Ishikawa (cell line): ENCODE results near the gene PAM16.

Experiments
- CEBPB ChIP-seq: IDR thresholded peaks from 2 replicates; pipeline ENCODE4 v1.6.1; 2012
- CREB1 ChIP-seq: IDR thresholded peaks from 2 replicates; pipeline ENCODE4 v1.6.1; 2012; ENCODE audit warnings: low read depth
- EGR1 ChIP-seq: IDR thresholded peaks from 2 replicates; pipeline ENCODE4 v1.6.1; 2012
- EP300 ChIP-seq: IDR thresholded peaks from 2 replicates; pipeline ENCODE4 v1.6.1; 2012; ENCODE audit warnings: borderline replicate concordance
- FOXM1 ChIP-seq: IDR thresholded peaks from 2 replicates; pipeline ENCODE4 v1.6.1; 2012; ENCODE audit warnings: low read depth, borderline replicate concordance
- RAD21 ChIP-seq: IDR thresholded peaks from 2 replicates; pipeline ENCODE4 v1.6.1; 2012; ENCODE audit warnings: low read depth
- TAF1 ChIP-seq: IDR thresholded peaks from 2 replicates; pipeline ENCODE4 v1.6.1; 2012; ENCODE audit warnings: low read depth, mild to moderate bottlenecking
- ZBTB7A ChIP-seq: IDR thresholded peaks from 2 replicates; pipeline ENCODE4 v1.6.1; 2012; ENCODE audit warnings: low read depth
- TF ChIP-seq, protein P1 (sequence below): IDR thresholded peaks from 2 replicates; pipeline ENCODE4 v1.6.1; 2012
- TF ChIP-seq, protein P2 (sequence below): IDR thresholded peaks from 2 replicates; pipeline ENCODE4 v1.6.1; 2012; ENCODE audit warnings: low read depth, mild to moderate bottlenecking

DNA sequence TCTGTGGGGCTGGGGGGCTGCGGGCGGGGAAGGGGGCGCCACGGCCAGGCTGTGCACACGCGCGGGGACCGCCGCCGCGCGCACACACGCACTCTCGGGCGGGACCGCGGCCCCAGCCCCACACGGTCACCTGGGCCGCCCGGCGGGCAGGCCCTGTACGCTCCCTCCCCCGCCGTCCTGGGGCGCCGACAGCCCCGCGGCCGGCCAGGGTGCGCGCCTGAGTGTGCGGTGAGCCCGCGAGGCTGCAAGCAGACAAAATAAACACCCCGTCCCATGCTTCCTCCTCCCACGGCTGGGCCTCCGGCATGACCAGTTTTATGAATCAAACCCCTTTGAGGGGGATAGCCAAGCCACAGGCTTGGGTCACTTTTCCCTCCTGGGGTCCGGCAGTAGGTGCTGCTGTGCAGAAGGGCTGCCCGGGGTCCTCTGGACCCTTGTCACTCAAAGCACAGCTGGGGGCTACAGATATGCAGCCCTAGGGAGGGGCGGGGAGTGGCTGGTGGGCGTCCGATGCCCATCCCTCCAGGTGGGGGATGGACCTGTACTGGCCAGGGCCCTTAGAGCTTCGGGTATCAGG lies 21.0 kb upstream of the PAM16 start:
- TF ChIP-seq CEBPB (no peak), FOXM1 (no peak), TAF1 (no peak), RAD21 (no peak), EP300 (no peak), CREB1 (no peak), ZBTB7A (no peak), EGR1 (no peak)
- TF ChIP-seq, protein P1, sequence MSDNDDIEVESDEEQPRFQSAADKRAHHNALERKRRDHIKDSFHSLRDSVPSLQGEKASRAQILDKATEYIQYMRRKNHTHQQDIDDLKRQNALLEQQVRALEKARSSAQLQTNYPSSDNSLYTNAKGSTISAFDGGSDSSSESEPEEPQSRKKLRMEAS, result peak; percentile 17; the same call in 1 of the 2 replicates
- TF ChIP-seq, protein P2, sequence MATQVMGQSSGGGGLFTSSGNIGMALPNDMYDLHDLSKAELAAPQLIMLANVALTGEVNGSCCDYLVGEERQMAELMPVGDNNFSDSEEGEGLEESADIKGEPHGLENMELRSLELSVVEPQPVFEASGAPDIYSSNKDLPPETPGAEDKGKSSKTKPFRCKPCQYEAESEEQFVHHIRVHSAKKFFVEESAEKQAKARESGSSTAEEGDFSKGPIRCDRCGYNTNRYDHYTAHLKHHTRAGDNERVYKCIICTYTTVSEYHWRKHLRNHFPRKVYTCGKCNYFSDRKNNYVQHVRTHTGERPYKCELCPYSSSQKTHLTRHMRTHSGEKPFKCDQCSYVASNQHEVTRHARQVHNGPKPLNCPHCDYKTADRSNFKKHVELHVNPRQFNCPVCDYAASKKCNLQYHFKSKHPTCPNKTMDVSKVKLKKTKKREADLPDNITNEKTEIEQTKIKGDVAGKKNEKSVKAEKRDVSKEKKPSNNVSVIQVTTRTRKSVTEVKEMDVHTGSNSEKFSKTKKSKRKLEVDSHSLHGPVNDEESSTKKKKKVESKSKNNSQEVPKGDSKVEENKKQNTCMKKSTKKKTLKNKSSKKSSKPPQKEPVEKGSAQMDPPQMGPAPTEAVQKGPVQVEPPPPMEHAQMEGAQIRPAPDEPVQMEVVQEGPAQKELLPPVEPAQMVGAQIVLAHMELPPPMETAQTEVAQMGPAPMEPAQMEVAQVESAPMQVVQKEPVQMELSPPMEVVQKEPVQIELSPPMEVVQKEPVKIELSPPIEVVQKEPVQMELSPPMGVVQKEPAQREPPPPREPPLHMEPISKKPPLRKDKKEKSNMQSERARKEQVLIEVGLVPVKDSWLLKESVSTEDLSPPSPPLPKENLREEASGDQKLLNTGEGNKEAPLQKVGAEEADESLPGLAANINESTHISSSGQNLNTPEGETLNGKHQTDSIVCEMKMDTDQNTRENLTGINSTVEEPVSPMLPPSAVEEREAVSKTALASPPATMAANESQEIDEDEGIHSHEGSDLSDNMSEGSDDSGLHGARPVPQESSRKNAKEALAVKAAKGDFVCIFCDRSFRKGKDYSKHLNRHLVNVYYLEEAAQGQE, result no peak
